H9 (cell line): ENCODE results near the gene LST1. TPM values are rescaled to one million over a fixed set of nuclear protein-coding genes. Genes with fewer than 3 reads are reported as not detected.

Source experiments
- DNase-seq: peaks from one replicate; pipeline ENCODE4 v3.0.0-alpha.2; 2017
- H2AFZ ChIP-seq: one replicate; pipeline ENCODE4 v1.6.1; 2013; ENCODE audit warnings: mild to moderate bottlenecking, low read length, control low read depth, moderate library complexity
- H2AK5ac ChIP-seq: 2 replicates; pipeline ENCODE4 v1.6.1; 2013; ENCODE audit warnings: low read length, control low read depth, mixed read lengths; ENCODE audit not compliant: insufficient read length
- H2BK120ac ChIP-seq: one replicate; pipeline ENCODE4 v1.6.1; 2013; ENCODE audit warnings: low read depth, mild to moderate bottlenecking, low read length, control low read depth, inconsistent platforms; ENCODE audit not compliant: poor library complexity, severe bottlenecking
- H2BK12ac ChIP-seq: 2 replicates; pipeline ENCODE4 v1.6.1; 2013; ENCODE audit warnings: low read length, control low read depth, mixed read lengths, low read depth; ENCODE audit not compliant: insufficient read length
- H2BK15ac ChIP-seq: 2 replicates; pipeline ENCODE4 v1.6.1; 2013; ENCODE audit warnings: low read depth, low read length, control low read depth
- H2BK20ac ChIP-seq: one replicate; pipeline ENCODE4 v1.6.1; 2013; ENCODE audit warnings: low read depth, mild to moderate bottlenecking, low read length, control low read depth, inconsistent platforms; ENCODE audit not compliant: poor library complexity, severe bottlenecking
- H2BK5ac ChIP-seq: 2 replicates; pipeline ENCODE4 v1.6.1; 2013; ENCODE audit warnings: low read length, control low read depth, mixed read lengths; ENCODE audit not compliant: insufficient read length
- H3K14ac ChIP-seq: 2 replicates; pipeline ENCODE4 v1.6.1; 2013; ENCODE audit warnings: low read length, control low read depth; ENCODE audit not compliant: insufficient read depth
- H3K18ac ChIP-seq: 2 replicates; pipeline ENCODE4 v1.6.1; 2013; ENCODE audit warnings: low read depth, mild to moderate bottlenecking, mixed read lengths, low read length, control low read depth; ENCODE audit not compliant: insufficient read length
- H3K23ac ChIP-seq: 2 replicates; pipeline ENCODE4 v1.6.1; 2013; ENCODE audit warnings: low read length, control low read depth, mixed read lengths, low read depth; ENCODE audit not compliant: insufficient read length
- H3K23me2 ChIP-seq: 2 replicates; pipeline ENCODE4 v1.6.1; 2013; ENCODE audit warnings: low read depth, mild to moderate bottlenecking, mixed read lengths, low read length, control low read depth; ENCODE audit not compliant: insufficient read length, poor library complexity, severe bottlenecking
- H3K27ac ChIP-seq: 2 replicates; pipeline ENCODE4 v1.5.1; 2013; ENCODE audit warnings: low read length, control low read depth, mixed read lengths, low read depth; ENCODE audit not compliant: insufficient read length
- H3K27me3 ChIP-seq: 2 replicates; pipeline ENCODE4 v1.6.1; 2013; ENCODE audit warnings: low read length, control low read depth, inconsistent platforms; ENCODE audit not compliant: insufficient read depth
- H3K4ac ChIP-seq: 2 replicates; pipeline ENCODE4 v1.6.1; 2013; ENCODE audit warnings: low read depth, mild to moderate bottlenecking, control low read depth, inconsistent platforms, low read length, moderate library complexity
- H3K4me1 ChIP-seq: 2 replicates; pipeline ENCODE4 v1.6.1; 2013; ENCODE audit warnings: low read length, control low read depth, inconsistent platforms; ENCODE audit not compliant: insufficient read depth
- H3K4me2 ChIP-seq: 2 replicates; pipeline ENCODE4 v1.6.1; 2013; ENCODE audit warnings: low read length, control low read depth, mixed read lengths; ENCODE audit not compliant: insufficient read length, insufficient read depth
- H3K56ac ChIP-seq: 2 replicates; pipeline ENCODE4 v1.6.1; 2013; ENCODE audit warnings: low read depth, mild to moderate bottlenecking, mixed read lengths, low read length, control low read depth; ENCODE audit not compliant: insufficient read length
- H3K79me1 ChIP-seq: 2 replicates; pipeline ENCODE4 v1.6.1; 2013; ENCODE audit warnings: low read depth, mild to moderate bottlenecking, moderate library complexity, low read length, control low read depth, inconsistent platforms; ENCODE audit not compliant: insufficient read depth, poor library complexity, severe bottlenecking
- H3K79me2 ChIP-seq: 2 replicates; pipeline ENCODE4 v1.6.1; 2013; ENCODE audit warnings: low read length, control low read depth, inconsistent platforms; ENCODE audit not compliant: insufficient read depth
- H3K9ac ChIP-seq: 2 replicates; pipeline ENCODE4 v1.6.1; 2013; ENCODE audit warnings: low read length, control low read depth, mixed read lengths; ENCODE audit not compliant: insufficient read length; ENCODE audit errors: extremely low read depth
- H3K9me3 ChIP-seq: one replicate; pipeline ENCODE4 v1.6.1; 2013; ENCODE audit warnings: low read depth, low read length, inconsistent platforms; ENCODE audit not compliant: control insufficient read depth
- H3T11ph ChIP-seq: one replicate; pipeline ENCODE4 v1.6.1; 2013; ENCODE audit warnings: mild to moderate bottlenecking, low read length, control low read depth, inconsistent platforms
- H4K20me1 ChIP-seq: one replicate; pipeline ENCODE4 v1.6.1; 2013; ENCODE audit not compliant: control insufficient read depth, insufficient read length, insufficient read depth
- H4K5ac ChIP-seq: 2 replicates; pipeline ENCODE4 v1.6.1; 2013; ENCODE audit warnings: low read depth, mild to moderate bottlenecking, mixed read lengths, low read length, control low read depth; ENCODE audit not compliant: insufficient read length
- H4K8ac ChIP-seq: replicated peaks from 2 replicates; pipeline ENCODE4 v1.6.1; 2013; ENCODE audit warnings: low read length, control low read depth, mixed read lengths, low read depth; ENCODE audit not compliant: insufficient read length
- H4K91ac ChIP-seq: 2 replicates; pipeline ENCODE4 v1.6.1; 2013; ENCODE audit warnings: low read depth, mild to moderate bottlenecking, moderate library complexity, mixed read lengths, low read length, control low read depth; ENCODE audit not compliant: insufficient read length
- H3K27ac Mint-ChIP-seq, 3 experiments: 2 replicates in 2 of 3; 3 replicates in 1 of 3; pipeline ENCODE4 v1.8.0; 2020 to 2021; ENCODE audit warnings: mixed read lengths in 3 of 3, mild to moderate bottlenecking in 1 of 3, moderate library complexity in 1 of 3
- H3K27me3 Mint-ChIP-seq: 2 replicates; pipeline ENCODE4 v1.8.0; 2021; ENCODE audit warnings: low read depth, mild to moderate bottlenecking, moderate library complexity, mixed read lengths
- H3K36me3 Mint-ChIP-seq, 3 experiments: 2 replicates in 2 of 3; 3 replicates in 1 of 3; pipeline ENCODE4 v1.8.0; 2020 to 2021; ENCODE audit warnings: low read depth in 3 of 3, mixed read lengths in 3 of 3; ENCODE audit not compliant: insufficient read depth in 1 of 3
- H3K4me1 Mint-ChIP-seq, 2 experiments: 2 replicates each; pipeline ENCODE4 v1.8.0; 2020; ENCODE audit warnings: mixed read lengths in 2 of 2
- H3K4me3 Mint-ChIP-seq, 2 experiments: 2 replicates in 1 of 2; 3 replicates in 1 of 2; pipeline ENCODE4 v1.8.0; 2020 to 2021; ENCODE audit warnings: mild to moderate bottlenecking in 2 of 2, mixed read lengths in 2 of 2, moderate library complexity in 1 of 2
- H3K9me3 Mint-ChIP-seq, 2 experiments: 2 replicates in 1 of 2; 3 replicates in 1 of 2; pipeline ENCODE4 v1.8.0; 2020; ENCODE audit warnings: mild to moderate bottlenecking in 2 of 2, mixed read lengths in 2 of 2, moderate library complexity in 1 of 2
- WGBS: extraction: QIAGEN DNeasy Blood & Tissue Kit; methylation state at CpG from one replicate; pipeline ENCODE4 v1.1.7; 2013; ENCODE audit warnings: missing lambda C conversion rate, low lambda C conversion rate, mixed read lengths; ENCODE audit not compliant: insufficient read length; ENCODE audit errors: extremely low coverage; 5-methylcytosine and 5-hydroxymethylcytosine counted together
- total RNA-seq: library from RNA; stranded (reverse); gene quantifications from 2 replicates; pipeline ENCODE4 v1.2.1, GENCODE V29; 2021
- TF ChIP-seq, protein P1 (sequence below): fragments of 200-600 bp; sonication (generic); conservative IDR thresholded peaks from 3 replicates; pipeline ENCODE4 v1.8.0; 2021; ENCODE audit warnings: antibody characterized with exemption, mild to moderate bottlenecking

Gene LST1
- total RNA-seq, 1 experiment from 2014 or later = not detected

DNA sequence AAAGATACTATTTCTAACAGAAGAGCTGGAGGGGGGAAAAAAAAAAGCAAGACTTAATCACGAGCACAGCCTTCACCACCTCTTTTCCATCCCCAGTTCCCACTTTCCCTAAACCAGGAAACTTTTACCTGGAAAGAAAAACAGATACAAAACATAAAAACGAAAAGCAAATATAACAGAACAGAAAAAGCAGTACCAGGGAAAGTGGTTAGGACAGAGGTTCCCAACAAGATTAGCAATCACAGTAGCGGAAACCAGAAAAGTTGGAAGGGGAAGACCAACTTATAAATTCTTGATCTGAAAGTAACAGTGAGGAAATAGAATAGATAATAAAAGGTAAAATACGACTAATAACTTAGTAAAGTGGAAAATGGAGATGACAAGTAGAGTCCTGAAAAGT is 45.4 kb upstream of the LST1 start:
- peaks cover 51 to 59% (median 58%) of the 10 kb centered on the region in 3 experiments for H3K36me3 Mint-ChIP-seq
- no CpG with 5 or more reads among the region's 4 CpGs for WGBS

More for the DNA sequence above, 45.4 kb upstream of the LST1 start:
- Histone ChIP-seq H3K79me2 (peaks cover 31% of the 10 kb centered on the region), H4K8ac (no peak overlapping the region), H3K14ac (peak overlapping the region; percentile 64; the same call in 1 of the 2 replicates), H3K27me3 (no peaks in the 10 kb centered on the region), H2BK120ac (no peak overlapping the region), H3K4ac (no peak overlapping the region), H2BK5ac (peak overlapping the region; percentile 100), H3K9ac (peak overlapping the region; percentile 100), H3K9me3 (no peaks in the 10 kb centered on the region), H3K27ac (peak overlapping the region; percentile 96), H3K23ac (no peak overlapping the region), H3K4me1 (peaks cover 2% of the 10 kb centered on the region; the same call in 1 of the 2 replicates), H4K20me1 (no peaks in the 10 kb centered on the region), H4K5ac (peak overlapping the region; percentile 99), H2BK12ac (no peak overlapping the region), H3K4me2 (peak overlapping the region; percentile 59), H3K79me1 (peaks cover 10% of the 10 kb centered on the region), H4K91ac (peak overlapping the region; percentile 9), H2BK20ac (no peak overlapping the region), H3K18ac (no peak overlapping the region), H3T11ph (no peak overlapping the region), H2AK5ac (no peak overlapping the region), H3K56ac (peak overlapping the region; percentile 80), H2BK15ac (no peak overlapping the region), H3K23me2 (peaks cover 5% of the 10 kb centered on the region), H2AFZ (no peak overlapping the region)
- DNase-seq = no peak
- H3K4me1 Mint-ChIP-seq = peaks cover 36 to 40% of the 10 kb centered on the region in 2 experiments
- peak overlapping the region; percentile 98 to 99 for H3K4me3 Mint-ChIP-seq
- no peaks in the 10 kb centered on the region for H3K27me3 Mint-ChIP-seq
- TF ChIP-seq, protein P1, sequence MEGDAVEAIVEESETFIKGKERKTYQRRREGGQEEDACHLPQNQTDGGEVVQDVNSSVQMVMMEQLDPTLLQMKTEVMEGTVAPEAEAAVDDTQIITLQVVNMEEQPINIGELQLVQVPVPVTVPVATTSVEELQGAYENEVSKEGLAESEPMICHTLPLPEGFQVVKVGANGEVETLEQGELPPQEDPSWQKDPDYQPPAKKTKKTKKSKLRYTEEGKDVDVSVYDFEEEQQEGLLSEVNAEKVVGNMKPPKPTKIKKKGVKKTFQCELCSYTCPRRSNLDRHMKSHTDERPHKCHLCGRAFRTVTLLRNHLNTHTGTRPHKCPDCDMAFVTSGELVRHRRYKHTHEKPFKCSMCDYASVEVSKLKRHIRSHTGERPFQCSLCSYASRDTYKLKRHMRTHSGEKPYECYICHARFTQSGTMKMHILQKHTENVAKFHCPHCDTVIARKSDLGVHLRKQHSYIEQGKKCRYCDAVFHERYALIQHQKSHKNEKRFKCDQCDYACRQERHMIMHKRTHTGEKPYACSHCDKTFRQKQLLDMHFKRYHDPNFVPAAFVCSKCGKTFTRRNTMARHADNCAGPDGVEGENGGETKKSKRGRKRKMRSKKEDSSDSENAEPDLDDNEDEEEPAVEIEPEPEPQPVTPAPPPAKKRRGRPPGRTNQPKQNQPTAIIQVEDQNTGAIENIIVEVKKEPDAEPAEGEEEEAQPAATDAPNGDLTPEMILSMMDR = no peak
- H3K9me3 Mint-ChIP-seq = no peaks in the 10 kb centered on the region; a peak in 1 of 5 replicates
- peak overlapping the region; percentile 82 to 96 (median 92) for H3K27ac Mint-ChIP-seq
